Neural crest cell (in vitro differentiated cells): ENCODE data around the gene KDM2A. TPM values are rescaled to one million over a fixed set of nuclear protein-coding genes. Genes with fewer than 3 reads are reported as not detected.

Source experiments
- DNase-seq: peaks from one replicate; pipeline ENCODE4 v3.0.0; 2021; ENCODE audit warnings: low read depth, mixed read lengths, low spot score
- H3K27ac Mint-ChIP-seq: one replicate; pipeline ENCODE4 v1.8.0; 2021; ENCODE audit warnings: mild to moderate bottlenecking, mixed read lengths; ENCODE audit not compliant: unreplicated experiment
- H3K27me3 Mint-ChIP-seq: 2 replicates; pipeline ENCODE4 v1.8.0; 2021; ENCODE audit warnings: low read depth, mild to moderate bottlenecking, mixed read lengths
- H3K36me3 Mint-ChIP-seq: 2 replicates; pipeline ENCODE4 v1.8.0; 2021; ENCODE audit warnings: low read depth, mild to moderate bottlenecking, mixed read lengths
- H3K4me1 Mint-ChIP-seq: 2 replicates; pipeline ENCODE4 v1.8.0; 2021; ENCODE audit warnings: mixed read lengths
- H3K4me3 Mint-ChIP-seq: one replicate; pipeline ENCODE4 v1.8.0; 2021; ENCODE audit warnings: mild to moderate bottlenecking, mixed read lengths
- H3K9me3 Mint-ChIP-seq: 2 replicates; pipeline ENCODE4 v1.8.0; 2021; ENCODE audit warnings: mixed read lengths
- total RNA-seq: library from RNA; stranded (reverse); gene quantifications from 2 replicates; pipeline ENCODE4 v1.2.1, GENCODE V29; 2021
- TF ChIP-seq, protein P1 (sequence below): fragments of 200-600 bp; sonication (generic); conservative IDR thresholded peaks from 2 replicates; pipeline ENCODE4 v1.5.0; 2021; ENCODE audit warnings: antibody characterized with exemption, mild to moderate bottlenecking

The KDM2A gene
- total RNA-seq, 1 donor from 2014 or later: 67.4 TPM

DNA sequence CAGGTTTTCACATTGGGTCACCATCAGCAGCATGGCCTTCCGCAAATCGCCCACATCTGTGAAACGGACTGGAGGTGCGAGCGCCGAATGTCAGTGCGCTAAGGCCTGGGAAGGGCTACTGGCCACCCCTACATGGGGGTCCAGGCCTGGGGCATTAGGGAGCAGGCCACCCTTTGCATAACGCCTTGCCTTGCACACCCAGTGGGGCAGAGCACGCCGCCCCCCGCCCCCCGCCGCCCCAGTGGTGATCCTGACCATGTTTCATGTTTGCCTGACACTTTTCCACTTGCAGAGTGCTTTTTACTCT, 149.9 kb downstream of the KDM2A start:
- Mint-ChIP-seq H3K36me3 (no peaks in the 10 kb centered on the region), H3K9me3 (no peaks in the 10 kb centered on the region), H3K4me3 (no peak overlapping the region), H3K27ac (no peak overlapping the region), H3K27me3 (no peaks in the 10 kb centered on the region), H3K4me1 (peaks cover 36% of the 10 kb centered on the region)
- TF ChIP-seq, protein P1, sequence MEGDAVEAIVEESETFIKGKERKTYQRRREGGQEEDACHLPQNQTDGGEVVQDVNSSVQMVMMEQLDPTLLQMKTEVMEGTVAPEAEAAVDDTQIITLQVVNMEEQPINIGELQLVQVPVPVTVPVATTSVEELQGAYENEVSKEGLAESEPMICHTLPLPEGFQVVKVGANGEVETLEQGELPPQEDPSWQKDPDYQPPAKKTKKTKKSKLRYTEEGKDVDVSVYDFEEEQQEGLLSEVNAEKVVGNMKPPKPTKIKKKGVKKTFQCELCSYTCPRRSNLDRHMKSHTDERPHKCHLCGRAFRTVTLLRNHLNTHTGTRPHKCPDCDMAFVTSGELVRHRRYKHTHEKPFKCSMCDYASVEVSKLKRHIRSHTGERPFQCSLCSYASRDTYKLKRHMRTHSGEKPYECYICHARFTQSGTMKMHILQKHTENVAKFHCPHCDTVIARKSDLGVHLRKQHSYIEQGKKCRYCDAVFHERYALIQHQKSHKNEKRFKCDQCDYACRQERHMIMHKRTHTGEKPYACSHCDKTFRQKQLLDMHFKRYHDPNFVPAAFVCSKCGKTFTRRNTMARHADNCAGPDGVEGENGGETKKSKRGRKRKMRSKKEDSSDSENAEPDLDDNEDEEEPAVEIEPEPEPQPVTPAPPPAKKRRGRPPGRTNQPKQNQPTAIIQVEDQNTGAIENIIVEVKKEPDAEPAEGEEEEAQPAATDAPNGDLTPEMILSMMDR: no peak
- no peak for DNase-seq

DNA sequence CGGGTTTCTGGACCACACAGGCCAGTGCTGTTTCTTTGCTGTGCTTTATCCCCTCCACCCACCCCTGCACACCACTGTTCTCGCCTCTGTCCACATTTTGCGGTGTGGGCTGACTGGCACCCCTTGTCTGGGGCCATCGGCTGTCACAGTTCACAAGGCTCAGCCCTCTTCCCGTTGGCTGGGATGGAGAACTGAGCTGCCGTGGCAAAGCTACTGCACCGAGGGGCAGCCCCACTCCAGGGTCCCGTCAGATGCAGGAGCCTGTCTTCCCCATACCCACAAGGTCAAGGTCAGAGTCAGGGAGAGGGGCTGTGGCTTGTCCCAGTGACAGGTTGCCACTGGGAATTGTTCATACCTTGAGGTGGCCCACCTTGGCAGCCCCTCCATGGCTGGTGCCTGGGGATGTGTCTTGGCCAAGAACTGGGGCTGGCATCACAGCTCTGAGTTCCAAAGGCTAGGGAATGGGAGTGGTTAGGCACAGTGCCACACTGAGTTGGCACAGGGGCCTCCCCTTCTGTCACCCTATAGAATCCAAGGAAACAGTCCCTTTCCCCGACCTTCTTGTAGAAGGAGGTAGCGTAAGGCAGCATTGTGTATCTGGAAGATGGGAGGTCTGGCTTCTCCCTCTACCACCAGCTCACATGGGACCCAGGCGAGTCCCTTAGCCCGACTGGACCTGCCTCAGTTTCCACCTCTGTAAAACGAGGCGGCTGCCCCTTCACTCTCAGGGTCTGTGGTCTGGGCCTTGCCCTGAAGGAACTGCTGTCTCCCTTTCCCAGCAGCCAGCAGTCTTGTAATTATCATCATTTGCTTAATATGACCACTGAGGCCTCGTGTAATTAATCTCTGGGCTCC, 150.6 kb downstream of the KDM2A start:
- Mint-ChIP-seq H3K9me3 (no peaks in the 10 kb centered on the region), H3K36me3 (no peaks in the 10 kb centered on the region), H3K27me3 (no peaks in the 10 kb centered on the region), H3K4me3 (peak overlapping the region; percentile 77), H3K27ac (no peak overlapping the region), H3K4me1 (peaks cover 36% of the 10 kb centered on the region)
- DNase-seq: no peak
- TF ChIP-seq, protein P1: no peak

DNA sequence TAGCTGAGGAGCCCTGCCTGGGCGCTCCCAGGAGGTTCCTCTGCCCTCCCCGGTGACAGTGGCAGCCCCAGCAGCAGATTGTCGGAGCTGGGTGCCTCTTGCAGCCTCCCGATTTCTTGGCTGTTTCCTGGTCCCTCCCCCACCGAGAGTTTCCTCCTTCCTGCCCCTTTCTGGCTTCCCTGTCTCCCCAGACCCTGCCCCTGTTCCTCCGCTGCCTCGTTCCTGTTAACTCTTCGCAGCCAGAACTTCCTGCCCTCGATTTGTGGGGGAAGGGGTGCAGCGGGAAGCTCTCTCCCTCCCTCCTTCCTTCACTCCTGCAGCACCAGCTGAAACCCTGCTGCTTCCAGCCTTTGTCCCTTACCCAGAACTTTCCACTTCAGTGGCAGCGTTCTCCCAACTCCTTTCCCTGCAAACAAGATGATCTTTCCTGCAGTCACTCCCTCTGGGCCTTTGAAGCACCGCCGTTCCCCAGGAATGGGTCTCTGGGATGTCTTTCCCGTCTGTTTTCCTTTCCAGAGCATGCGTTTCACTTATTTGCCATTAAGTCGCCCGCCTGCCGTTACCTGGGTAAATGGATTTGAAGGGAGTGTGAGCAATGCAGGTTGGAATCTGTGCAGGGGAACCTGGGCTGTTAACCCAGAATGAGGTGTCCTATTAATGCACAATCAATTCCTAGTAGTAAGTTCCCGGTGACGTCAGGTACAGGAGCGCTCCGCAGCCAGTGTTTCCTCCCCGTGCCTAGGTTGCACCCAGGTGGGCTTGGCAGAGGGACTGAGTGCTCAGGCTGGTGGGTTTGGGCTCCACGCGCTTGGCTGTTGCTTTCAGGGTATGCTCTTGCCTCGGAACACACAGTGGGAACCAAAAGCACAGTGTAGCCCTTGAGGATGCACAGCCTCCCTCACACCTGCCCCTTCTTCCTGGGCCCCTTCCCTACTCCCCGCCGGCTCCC, 151.5 kb downstream of the KDM2A start:
- peak overlapping the region; percentile 10 for H3K27ac Mint-ChIP-seq
- H3K36me3 Mint-ChIP-seq: no peaks in the 10 kb centered on the region
- DNase-seq: no peak
- peak overlapping the region; percentile 77 for H3K4me3 Mint-ChIP-seq
- no peaks in the 10 kb centered on the region for H3K9me3 Mint-ChIP-seq
- peaks cover 38% of the 10 kb centered on the region for H3K4me1 Mint-ChIP-seq
- no peaks in the 10 kb centered on the region for H3K27me3 Mint-ChIP-seq
- TF ChIP-seq, protein P1: no peak

DNA sequence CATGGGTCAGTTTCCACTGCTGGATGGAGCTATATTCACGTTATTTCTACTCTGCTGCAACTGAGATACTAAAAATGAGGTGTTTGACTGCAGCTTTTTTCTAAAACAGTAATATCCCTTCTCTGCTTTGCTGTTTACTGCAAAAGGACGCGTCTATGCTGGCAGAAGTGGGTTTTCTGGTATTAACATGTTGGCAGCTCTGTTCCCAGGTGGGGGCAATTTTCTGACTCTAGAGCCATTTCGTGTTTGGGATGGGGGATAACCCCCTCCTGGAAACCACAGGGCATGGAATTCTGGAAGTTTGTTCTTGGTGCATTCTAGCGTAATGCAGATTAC, 152.1 kb downstream of the KDM2A start:
- Mint-ChIP-seq H3K9me3 (no peaks in the 10 kb centered on the region), H3K4me3 (peak overlapping the region; percentile 31), H3K27me3 (no peaks in the 10 kb centered on the region), H3K27ac (no peak overlapping the region), H3K36me3 (no peaks in the 10 kb centered on the region), H3K4me1 (peaks cover 36% of the 10 kb centered on the region)
- TF ChIP-seq, protein P1: no peak
- no peak for DNase-seq

DNA sequence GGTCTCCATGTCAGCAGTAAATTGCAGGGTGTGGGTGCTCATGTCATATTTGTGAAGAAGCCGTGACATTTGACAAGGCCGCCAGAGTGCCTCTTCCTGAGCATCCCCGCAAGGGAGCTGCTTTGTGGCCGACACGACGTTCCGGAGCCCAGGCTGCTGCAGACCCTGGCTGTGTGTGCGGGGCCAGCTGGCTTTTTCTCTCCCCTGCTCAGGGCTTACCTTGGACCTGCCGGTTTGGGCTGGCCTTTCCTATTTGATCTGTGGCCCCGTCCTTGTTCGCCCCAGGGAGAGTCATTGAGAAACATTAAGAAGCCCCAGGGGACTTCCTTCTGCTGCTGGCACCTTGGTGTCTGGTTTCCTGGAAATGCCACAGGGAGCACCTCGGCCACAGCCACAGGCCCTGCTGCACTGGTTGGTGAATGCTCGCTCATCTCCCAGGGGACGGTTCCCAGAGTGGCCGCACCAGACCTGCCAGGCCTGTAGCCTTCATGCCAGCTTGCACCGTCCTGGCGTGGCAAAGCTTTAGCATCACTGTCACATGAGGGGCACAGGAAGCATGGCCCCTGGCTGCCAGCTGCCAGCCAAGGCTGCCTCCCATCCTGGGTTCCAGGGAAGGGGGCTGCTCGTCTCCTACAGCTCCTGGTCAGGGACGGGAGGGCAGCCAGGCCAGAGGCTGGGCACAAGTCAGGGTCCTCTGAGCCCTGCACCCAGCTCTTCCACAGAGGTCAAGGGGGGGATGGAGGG, 152.7 kb downstream of the KDM2A start:
- Mint-ChIP-seq H3K4me3 (peak overlapping the region; percentile 31), H3K27me3 (no peaks in the 10 kb centered on the region)

More for the DNA sequence above, 152.7 kb downstream of the KDM2A start:
- DNase-seq: no peak
- TF ChIP-seq, protein P1: no peak
- H3K4me1 Mint-ChIP-seq: peaks cover 41% of the 10 kb centered on the region
- no peaks in the 10 kb centered on the region for H3K36me3 Mint-ChIP-seq
- no peak overlapping the region for H3K27ac Mint-ChIP-seq
- no peaks in the 10 kb centered on the region for H3K9me3 Mint-ChIP-seq
